Erythroblast (primary cell): ENCODE measurements around the gene AFAP1L2.

Experiments
- GATA1 ChIP-seq: IDR thresholded peaks from 2 replicates; pipeline ENCODE4 v1.6.1; 2011; ENCODE audit warnings: low read depth, mild to moderate bottlenecking, control low read depth, low read length, moderate library complexity
- POLR2A ChIP-seq: IDR thresholded peaks from 2 replicates; pipeline ENCODE4 v1.6.1; 2011; ENCODE audit warnings: mild to moderate bottlenecking, low read length

- TF ChIP-seq POLR2A (no peak), GATA1 (no peak)
Measured at GRCh38 chr10:114394531-114394930, 9.8 kb downstream of the AFAP1L2 start.
